IPS DF 4.7 (cell line): Measurements from ENCODE around the gene SPAG17.

Experiments
- DNase-seq: peaks from one replicate; pipeline ENCODE4 v3.0.0-alpha.2; 2013; ENCODE audit warnings: low spot score; ENCODE audit errors: extremely low read depth

SPAG17 gene

DNA sequence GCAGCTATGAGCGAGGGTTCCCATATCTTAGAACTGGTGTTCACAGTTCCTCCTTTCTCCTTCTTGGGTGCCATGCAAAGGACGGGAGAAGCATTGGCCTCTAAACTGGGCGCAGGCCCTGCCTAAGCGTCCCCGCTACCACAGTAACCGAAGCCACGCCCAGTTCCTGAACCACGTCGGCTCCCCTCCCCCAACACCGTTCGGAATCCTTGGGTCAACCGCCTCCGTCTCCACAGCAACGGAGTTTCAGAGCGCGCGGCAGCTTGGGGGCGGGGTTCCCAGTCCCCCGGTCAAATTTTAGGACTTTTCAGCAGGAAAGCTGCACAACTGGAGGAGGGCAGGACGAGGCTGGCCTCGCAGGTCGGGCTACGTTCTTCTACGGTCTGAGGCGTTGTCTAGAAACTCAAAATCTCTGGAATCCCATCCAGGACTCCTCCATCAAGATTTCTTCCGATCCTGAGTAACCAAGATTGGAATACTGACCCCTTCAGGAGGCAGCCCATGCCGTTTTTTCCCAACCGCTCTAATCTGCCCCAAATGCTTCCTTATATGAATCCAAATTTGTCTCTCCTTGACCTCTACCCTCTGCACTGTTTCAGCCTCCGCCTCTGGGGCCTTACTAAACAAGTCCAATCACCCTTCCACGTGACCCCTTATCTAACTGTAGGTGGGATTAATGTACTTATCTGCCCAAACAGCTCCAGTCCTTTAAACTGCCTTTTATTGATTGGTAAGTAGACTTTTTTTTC lies at the start of gene SPAG17:
TSS of gene SPAG17 (minus strand) at position 145 of the 749 bp plus-strand sequence. CDS start at position 74, 71 bp downstream.
- DNase-seq: peak; percentile 90

- no peak for DNase-seq
Measured at GRCh38 chr1:118225471-118225870, 40.4 kb upstream of the SPAG17 start.

DNA sequence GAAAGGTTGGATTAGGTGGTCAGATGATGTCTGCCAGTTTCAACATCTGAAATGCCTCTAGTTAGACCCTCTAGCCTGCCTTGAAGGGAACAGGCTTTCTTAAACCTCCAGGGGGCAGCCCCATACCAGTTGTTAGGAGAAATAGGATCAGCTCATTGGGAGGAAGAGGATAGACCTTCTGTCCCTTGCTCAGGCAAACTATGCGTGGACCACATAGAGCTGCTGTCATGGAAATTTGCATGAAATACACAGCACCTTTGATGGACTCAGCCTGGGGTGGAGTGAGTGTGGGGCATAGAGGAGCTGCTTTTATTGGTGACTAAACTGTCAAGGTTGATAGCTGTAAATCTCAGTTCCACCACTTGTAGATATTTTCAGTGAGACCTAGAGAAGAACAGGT lies 38.4 kb upstream of the SPAG17 start:
- DNase-seq: no peak

GRCh38 chr1:118219438-118219837 lies 34.4 kb upstream of the SPAG17 start:
- no peak for DNase-seq

DNA sequence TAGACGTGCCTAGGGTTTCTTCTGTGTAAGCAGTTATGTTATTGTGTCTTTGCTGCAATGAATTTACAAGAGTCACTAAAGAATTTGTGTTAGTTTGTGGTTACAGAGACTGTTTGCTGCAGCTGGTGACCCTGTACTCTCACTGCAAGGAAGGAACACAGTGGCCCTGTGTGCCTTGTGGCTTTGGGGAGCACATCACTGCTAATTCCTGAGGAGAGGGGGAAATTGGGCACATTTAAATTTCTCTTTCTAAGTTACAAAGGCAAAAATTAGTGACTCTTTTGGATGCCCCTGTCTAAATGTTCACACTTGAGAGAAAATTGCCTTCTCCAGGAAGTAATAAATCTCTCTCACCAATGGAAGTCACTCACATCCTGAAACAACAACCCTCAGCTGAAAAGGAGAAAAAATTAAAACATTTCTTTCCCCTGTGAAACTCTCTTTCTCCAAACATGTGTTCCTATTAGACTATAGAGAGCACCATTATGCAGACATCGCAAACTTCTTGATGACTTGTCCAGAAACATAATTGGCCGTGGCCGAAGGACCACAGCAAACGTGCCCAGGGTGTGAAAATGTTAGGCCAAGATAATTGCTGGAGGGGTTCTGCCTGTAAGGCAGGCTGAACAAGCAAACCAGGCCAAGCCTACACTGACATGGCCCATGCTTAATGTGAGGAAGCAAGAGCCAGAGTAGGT lies 32.3 kb upstream of the SPAG17 start:
- no peak for DNase-seq

DNA sequence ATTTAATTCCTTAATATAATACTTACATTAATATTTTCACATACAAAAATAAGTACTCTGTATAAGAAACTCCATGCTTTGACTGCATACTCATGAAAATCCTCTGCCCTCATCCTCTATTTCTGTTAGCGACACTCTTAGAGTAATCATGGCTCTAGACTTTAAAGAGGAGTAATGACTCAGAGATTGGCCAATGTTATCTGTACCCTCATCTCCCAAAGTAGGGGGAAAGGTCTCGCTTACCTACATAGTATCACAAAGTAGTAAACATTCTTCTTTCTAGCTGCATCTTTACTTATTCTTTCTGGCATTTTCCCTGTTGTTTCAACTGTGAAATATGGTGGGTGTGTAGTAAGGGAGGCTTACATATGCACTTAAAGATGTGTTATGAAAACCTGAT lies 29.8 kb upstream of the SPAG17 start:
- DNase-seq: no peak

DNA sequence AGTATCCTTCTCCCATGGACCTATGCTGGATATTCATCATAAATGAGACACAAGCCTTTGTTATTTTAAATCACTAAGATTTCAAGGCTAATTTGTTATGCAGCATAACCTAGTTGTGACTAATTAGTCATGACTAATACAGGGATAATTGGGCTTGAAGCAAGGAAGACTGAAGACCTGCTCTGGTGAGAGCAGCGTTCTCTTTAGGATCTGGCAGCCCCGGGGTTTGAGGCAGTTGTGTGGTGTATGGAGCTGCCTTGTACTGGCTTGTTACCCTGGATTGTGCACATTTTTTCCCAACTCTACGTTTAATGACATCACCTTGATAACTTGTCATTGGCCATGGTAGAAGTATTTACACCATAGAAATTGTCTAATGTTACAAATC lies 25.7 kb upstream of the SPAG17 start:
- no peak for DNase-seq

DNA sequence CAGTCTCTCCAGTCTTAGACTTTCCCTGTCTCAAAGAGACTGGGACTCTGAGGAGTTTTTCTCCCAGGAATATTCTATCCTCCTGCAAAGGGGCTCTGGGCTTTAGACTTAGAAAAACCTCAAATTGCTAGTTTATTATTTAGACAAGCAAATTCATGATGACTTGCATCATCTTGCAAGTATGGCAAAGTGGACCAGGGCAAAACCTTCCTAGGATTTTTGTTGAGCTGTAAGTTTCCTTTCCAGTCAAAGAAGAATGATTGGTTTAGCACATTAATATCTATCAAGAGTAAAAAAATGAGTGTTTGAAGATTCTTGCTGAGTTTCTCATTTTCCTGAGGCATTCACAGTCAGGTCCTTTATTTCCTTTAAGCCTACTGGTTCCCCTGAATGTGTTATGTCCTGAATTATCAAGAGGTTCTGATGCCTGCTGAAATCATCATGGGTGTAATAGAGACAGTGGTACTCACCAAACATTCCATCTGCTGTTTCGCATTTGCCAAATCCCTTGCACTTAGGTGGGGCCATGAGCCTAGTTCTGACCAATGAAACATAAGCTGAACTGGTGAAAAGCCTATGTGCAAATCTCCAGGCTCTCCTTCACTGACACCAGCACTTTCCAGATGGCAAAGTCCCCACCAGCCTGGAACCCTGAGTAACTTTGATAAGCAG lies 25.2 kb upstream of the SPAG17 start:
- no peak for DNase-seq

DNA sequence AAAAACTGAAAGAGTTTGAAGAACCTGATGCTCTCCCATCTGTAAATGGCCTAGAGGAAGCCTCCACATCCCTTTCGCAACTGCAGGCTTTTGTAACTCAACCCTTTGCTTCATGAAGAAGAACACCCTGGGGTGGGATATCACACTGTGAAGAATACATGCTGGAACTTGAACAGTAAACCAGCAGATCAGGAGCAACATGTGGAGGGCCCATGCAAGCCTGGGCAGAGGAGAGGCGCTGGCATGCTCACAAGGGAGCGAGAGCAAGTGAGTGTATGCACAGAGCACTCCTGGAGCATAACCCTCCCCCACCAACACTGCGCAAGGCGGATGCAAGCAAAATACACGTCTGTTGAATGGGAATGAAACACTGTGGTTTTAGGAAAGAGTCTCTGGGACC lies 24.6 kb upstream of the SPAG17 start:
- no peak for DNase-seq

- no peak for DNase-seq
Measured at GRCh38 chr1:118206966-118207365, 21.9 kb upstream of the SPAG17 start.

DNA sequence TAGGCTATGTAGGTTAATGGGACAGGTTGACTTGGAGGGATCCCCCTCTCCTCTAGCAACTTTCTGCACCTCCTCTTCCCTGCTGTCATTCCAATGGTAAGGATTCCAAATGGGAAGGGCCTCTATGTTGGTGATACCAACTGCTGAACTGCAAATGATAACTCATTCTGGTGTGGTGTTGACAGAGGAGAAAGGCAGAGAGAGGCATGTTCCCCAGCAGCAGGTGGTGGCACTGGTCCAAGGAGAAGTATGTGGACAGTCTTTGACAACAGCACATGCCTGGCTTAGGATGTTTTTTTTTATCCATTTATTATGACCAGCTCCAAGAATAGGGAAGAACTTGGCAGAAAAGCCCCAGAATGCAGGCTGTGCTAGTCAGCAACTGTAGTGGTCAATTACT lies 19.6 kb upstream of the SPAG17 start:
- no peak for DNase-seq

- DNase-seq: no peak
Measured at GRCh38 chr1:118204105-118204504, 19.1 kb upstream of the SPAG17 start.

GRCh38 chr1:118202076-118202608 lies 17.1 kb upstream of the SPAG17 start:
- DNase-seq: no peak

DNA sequence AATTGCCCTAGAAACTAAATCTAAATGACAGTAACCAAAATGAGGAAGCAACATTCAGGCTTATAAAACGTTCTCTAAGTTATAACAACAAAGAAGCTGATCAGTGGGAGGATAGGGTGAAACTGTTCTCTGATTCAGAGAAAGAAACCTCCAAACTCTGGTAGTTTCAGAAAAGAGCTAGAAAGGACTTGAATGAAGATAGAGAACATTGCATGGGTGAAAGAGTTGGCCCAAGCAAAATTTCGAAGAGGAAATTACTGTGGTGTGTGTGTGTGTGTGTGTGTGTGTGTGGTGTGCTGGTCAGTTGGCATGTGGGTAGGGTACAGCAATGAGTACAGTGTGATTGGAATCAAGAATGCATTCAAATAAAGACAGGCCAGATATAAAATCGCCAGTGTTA lies 16.5 kb upstream of the SPAG17 start:
- DNase-seq: no peak

DNA sequence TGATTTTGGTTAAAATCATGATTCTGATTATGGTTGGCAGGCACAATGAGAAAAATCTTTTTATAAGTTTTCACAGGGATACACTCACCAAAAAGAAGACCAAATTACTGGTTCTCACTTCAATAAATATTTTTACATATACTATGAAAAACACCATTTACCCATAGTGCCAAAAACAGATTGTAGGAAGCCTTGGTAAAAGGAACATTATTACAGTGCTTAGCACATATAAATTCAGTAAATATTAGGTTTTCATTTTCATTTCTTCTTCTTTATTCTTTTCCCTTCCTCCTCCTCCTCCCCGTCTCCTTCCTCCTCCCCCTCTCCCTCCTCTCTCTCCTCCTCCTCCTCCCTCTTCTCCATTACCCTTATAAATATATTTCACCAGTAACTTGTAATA lies 15.8 kb upstream of the SPAG17 start:
- DNase-seq: no peak

DNA sequence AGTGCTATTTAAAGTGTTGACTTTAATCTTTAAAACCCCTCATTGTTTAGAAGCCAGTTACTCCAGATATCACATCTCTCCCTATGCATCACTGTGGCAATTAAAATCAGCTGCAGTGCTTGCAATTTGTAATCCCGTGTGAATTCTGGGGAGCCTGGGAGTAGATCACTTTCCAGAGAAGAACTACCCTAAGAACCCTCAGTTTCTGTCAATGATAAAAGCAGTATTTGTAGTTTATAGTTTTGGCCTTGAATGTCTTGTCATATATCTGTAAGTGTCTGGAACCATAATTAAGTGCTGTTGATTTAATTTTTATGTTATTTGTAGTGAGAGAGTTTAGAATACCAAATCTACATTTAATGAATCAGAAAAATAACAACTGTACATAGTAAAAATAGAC lies 5.5 kb upstream of the SPAG17 start:
- no peak for DNase-seq

DNA sequence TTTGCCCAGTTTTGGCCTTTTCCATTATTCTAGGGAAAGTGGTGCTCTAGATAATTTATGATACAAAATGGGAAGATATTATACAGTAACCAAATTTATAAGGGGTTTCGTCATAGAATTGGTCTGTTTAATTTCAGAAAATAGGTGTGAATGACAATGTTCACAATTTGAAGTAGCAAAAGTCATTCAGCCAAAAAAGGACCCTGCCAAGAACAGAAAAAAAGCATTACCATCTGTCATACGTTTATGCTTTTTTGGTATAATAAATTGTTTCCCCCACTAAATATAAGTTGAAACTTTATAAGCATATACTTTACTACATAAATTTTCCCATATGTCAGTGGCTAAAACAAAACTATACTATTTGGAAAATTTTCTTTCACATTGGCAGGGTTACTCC lies 4.5 kb upstream of the SPAG17 start:
- no peak for DNase-seq

GRCh38 chr1:118188411-118188810 lies 3.4 kb upstream of the SPAG17 start:
- DNase-seq: no peak

DNA sequence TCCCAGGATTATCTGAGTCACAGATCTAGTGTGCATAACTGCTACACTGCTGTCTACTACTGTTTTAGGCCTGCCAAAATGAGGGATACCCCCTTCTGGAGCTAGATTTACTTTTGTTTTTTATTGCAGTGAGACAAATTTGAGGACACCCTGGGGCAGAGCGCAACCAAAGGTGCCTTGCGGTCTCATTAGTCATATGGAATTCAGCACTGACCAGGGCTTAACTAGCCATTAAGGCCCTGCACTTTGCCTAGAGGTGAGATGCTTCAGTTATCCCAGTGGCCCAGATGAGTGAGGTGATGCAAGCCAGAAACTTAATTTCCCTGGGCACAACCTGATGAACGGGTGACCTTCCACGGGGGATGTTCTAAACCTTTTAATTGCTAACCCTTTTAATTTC lies 998 bp upstream of the SPAG17 start:
- no peak for DNase-seq

- DNase-seq: peak; percentile 28
Measured at GRCh38 chr1:118184739-118185083, 317 bp downstream of the SPAG17 start.

- no peak for DNase-seq
Measured at GRCh38 chr1:118183586-118183985, 1.4 kb downstream of the SPAG17 start.

- DNase-seq: no peak
Measured at GRCh38 chr1:118177998-118178397, 7.0 kb downstream of the SPAG17 start.
